Activated T-cell treated with anti-CD3 and anti-CD28 coated beads for 1 hour (primary cell): ENCODE results near the gene CRY1.
"Not testable (repeated sequence)": the region's sequence is repeated elsewhere in the genome, so short reads cannot be mapped to it uniquely, and the experiment has no call there.

Experiments used
- DNase-seq: peaks from one replicate; pipeline ENCODE4 v3.0.0-alpha.2; 2020; ENCODE audit warnings: low read depth

Gene CRY1

GRCh38 chr12:107108366-107108765 lies 15.0 kb upstream of the CRY1 start:
- DNase-seq, result not testable (repeated sequence)

DNA sequence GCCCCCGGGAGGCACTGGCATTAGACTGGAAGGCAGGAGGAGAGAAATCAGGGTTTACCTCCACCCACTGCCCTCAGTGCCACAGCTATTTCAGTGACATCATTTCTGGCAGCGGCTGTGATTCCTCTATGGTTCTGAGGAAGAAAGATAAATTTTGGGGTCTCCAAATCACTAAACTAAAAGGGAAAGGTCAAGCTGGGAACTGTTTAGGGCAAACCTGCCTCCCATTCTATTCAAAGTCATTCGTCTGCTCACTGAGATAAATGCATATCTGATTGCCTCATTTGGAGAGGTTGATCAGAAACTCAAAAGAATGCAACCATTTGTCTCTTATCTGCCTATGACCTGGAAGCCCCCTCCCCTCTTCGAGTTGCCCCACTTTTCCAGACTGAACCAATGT lies 14.0 kb upstream of the CRY1 start:
- DNase-seq, result no peak

DNA sequence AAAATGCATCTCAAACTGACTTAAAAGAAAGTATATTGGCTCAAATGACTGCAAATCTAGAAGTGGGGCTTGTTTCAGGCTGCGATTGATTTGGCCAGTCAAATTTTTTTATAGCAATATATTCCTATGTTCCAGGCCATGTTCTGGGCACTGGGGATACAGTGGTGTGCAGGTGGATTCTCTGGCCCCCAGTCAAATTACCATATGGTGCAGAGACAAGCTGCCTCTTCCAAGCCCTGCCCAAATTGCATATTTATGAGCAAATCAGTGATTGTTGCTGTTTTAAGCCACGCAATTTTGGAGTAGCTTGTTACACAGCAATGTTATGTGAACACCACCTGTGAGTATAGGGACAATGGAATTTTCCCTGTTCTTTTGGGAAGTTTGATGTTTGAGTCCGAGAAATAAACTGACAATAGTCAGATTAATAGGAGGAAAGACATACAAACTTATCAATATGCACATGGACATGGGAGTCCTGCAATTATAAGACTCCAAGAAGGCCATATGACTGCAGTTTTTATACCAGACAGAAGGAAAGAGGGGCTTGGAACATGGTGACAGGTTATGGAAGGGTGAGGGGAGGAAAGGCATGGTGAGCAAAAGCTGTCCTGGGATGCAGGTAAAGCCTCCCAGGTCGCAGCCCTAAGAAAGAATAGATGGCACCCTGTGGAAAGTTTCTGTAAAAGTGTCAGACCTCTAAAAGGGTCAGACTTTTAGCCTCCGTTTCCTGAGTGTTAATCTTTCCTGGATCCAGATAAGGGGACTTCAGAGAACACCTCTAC lies 13.1 kb upstream of the CRY1 start:
- no peak for DNase-seq

DNA sequence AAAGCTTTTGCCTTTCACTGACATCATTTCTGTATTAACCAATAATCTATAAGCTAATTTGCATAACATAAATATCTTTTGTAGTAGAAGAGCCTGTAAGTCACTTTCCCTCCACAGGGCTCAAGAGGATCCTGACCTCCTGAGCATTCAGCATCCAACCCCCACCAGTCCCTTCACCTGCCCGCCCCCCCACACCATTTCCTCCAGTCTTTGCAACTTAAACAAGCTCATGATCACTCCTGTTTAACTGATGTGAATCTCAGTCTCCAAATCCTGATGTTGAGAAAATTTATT lies 12.0 kb upstream of the CRY1 start:
- no peak for DNase-seq

DNA sequence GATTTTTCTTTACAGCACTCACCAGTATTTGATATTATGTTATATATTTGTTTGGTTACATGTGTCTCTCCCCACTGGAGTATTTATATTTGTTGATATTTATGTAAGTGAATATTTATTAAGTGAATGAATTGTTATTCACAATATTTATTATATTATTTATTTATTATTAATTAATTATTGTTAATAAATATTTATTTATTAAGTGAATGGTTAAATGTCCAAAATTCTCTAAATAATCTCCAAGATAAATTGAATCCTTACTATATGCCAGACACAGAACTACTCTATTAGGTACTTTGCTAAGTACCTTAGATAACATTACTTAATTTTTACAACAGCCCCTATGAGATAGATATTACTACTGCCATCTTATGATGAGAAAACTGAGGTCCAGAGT lies 10.2 kb upstream of the CRY1 start:
- no peak for DNase-seq

- DNase-seq, result no peak
Observed at GRCh38 chr12:107103097-107103496, 9.7 kb upstream of the CRY1 start.

DNA sequence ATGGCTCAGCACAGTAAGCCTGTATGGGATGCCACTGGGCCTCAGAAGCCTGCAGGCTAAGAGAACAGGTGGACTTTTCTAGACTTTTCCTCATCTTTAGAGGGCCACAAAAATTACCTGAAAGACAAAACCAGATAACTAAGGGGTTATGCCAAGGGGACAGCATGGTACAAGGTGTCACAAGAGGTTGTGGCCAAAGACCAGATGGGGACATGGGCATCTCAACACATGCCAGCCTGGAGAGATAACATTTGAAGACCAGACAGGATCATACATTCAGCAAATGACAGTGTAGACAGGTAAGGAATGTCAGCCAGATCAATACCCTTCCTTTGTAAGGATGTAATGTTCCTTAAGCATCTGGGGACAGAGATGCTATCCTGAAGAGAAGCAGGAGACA lies 8.9 kb upstream of the CRY1 start:
- DNase-seq, result no peak

DNA sequence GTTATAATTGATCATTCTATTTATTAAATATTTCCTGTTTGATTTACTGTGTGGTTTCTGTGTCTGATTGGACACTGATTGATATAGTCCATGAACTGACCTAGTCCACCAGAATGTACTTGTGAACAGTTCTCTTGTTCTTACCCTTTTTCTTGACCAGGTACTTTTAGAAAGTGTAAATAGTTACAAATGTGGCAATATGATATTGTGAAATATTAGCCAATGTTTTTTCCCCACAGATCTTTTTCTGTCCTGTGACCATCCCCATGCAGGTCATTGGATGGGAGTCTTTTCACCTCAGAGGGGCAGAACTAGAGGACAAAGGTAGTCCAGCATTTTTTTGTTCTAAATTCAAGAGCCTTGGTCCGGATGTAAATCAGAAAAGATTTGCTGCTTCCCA lies 8.3 kb upstream of the CRY1 start:
- DNase-seq, result no peak

DNA sequence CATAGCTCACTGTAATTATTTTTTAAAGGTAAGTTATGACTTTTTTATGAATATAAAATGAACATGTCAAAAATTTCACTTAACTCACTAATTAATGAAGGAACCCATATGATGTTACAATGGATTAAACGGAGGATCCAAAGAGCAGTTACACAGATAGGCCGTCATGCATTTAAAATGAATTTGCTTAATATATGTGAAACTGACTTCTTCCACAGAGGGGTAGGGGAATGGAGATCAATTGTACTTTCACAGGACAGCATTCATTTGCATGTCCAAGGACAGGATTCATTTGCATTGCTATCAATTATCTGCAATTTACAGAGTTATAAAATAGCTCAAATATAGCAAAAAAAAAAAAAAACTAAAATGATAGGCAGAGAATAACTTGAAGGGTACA lies 6.6 kb upstream of the CRY1 start:
- DNase-seq, result no peak

DNA sequence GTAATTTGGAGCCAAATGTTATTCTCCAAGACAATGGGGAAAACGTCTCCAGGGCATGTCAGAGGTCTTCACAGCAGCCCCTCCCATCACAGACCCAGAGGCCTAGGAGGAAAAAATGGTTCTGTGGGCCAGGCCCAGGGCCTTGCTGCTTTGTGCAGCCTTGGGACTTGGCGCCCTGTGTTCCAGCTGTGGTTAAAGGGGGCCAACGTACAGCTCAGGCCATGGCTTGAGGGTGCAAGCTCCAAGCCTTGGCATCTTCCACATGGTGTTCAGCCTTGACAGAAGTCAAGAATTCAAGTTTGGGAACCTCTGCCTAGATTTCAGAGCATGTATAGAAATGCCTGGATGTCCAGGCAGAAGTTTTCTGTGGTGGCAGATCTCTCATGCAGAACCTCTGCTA lies 3.2 kb upstream of the CRY1 start:
- DNase-seq, result no peak

GRCh38 chr12:107094183-107094448 lies 767 bp upstream of the CRY1 start:
- DNase-seq, result no peak

DNA sequence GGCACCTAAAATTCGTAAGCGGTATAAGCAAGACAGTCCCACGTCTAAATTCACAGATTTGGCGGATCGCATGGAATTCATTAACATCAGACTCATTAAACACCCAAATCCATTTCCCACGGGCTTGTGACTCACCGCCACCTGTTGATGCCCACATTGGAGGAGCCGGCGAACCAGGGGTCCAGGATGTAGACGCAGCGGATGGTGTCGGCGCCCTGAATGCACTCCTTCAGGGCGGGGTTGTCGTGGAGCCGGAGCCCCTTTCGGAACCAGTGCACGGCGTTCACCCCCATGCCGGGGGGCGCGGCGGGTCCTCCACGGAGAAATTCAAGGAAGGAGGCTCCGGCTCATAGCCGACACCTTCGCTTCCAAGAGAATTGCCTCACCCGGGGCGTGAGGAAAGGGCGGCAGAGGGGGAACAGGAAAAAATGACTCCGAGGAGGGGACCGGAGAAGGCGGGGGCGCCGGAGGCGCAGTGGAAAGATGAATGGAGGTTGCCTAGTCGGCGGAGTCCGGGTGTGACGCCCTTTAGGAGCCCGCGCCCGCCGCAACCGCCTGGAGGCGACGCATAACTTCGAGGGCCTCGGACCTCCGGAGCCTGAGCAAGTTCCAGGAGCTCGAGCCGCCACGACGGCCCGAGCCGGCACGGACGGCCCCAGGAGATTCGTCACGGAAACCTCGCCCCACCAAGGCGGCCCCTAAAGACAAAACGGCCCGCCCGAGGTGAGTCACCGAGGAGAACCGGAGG lies 506 bp downstream of the CRY1 start:
- peak; percentile 65 for DNase-seq

- DNase-seq, result no peak
Observed at GRCh38 chr12:107091989-107092641, 1.2 kb downstream of the CRY1 start.

GRCh38 chr12:107091381-107091780 lies 2.0 kb downstream of the CRY1 start:
- DNase-seq, result no peak

GRCh38 chr12:107090711-107091110 lies 2.6 kb downstream of the CRY1 start:
- DNase-seq, result no peak

DNA sequence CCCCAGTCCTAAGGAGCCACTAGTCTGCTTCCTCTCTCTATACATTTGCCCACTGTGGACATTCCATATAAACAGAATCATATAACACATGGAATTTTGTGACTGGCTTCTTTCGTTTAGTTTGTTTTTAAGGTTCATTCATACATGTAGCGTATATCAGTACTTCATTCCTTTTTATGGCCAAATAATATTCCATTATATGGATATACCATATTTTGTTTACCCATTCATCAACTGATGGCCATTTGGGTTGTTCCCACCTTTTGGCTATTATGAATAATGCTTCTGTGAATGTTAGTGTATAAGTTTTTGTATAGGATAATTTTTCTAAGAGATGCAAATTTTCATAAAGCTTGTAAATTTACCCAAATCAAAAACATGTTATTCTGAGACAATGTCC lies 4.4 kb downstream of the CRY1 start:
- no peak for DNase-seq

DNA sequence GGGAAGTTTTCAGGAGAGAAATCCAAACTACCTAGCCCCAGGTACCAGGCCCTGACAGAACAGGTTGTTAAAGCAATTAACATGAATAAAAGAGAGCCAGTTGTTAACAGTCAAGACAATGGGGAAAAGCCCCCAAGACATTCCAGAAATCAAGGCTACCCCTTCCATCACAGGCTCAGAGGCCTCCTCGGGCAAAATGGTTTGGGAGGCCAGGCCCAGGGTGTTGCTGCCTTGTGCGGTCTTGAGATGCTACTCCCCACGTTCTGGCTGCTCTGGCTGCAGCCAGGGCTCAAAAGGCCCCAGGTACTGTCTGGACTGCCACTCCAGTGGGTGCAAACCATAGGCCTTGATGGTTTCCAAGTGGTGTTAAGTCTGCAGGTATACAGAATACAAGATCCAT lies 7.0 kb downstream of the CRY1 start:
- DNase-seq, result no peak

GRCh38 chr12:107081778-107082177 lies 11.6 kb downstream of the CRY1 start:
- no peak for DNase-seq

- no peak for DNase-seq
Observed at GRCh38 chr12:107080299-107080698, 13.1 kb downstream of the CRY1 start.

DNA sequence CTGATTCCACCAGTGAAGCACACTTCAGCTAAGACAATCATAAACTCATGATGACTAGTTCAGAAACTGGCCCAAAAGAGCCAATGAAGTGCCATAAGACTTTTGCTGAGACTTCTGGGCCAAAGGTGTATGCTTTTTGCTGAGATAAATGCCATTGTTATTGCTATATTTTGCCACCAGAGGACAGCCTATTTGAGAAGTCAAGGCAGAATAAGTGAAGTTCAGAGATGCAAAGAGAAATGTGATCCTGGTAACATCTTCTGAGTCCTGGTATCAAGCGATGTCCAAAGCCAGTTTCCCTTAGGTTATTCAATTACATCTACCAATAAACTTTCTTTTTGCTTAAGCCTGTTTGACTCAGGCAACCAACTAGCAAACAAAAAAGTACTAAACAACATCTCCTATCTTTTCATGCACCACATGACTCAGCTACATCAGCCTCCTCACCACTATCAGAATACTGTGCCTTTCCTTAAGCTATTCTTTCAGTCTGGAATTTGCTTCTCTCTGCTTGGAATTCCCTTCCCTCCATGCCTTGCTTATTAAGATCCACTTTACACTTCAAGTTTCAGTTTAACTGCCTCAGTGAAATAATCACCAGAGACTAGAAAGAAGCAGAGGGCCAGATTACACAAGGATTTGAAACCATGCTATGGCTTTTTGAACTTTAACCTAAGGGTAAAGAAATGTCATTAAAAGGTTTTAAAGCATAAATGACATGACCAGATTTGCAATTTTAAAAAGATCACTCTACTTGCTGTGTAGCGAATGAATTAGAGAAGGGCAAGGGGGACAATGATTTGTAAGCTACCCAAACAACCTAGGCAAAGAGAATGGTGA lies 14.0 kb downstream of the CRY1 start:
- no peak for DNase-seq

GRCh38 chr12:107073266-107073665 lies 20.1 kb downstream of the CRY1 start:
- DNase-seq, result not testable (repeated sequence)

GRCh38 chr12:107066691-107067090 lies 26.7 kb downstream of the CRY1 start:
- DNase-seq, result no peak

DNA sequence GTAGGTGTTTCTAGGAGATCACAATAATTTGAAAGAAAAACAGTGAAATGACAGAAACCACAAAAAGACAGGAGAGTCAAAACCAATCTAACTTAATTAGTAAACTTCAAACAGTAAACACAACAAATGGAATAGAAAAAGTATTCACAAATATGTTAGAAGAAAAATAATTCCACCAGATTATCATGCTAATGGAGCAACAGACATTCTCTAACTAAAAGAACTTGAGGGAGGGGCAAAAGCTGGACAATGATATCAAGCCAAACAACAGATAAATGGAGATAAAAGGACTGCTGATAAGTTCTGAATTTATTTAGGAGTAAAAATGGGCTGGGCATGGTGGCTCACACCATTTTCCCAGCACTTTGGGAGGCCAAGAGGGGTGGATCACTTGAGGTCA lies 28.7 kb downstream of the CRY1 start:
- DNase-seq, result no peak
